22Rv1 (cell line): Measurements from ENCODE around the gene RCSD1.

Experiments used
- CTCF ChIP-seq: fragments of 450-650 bp; IDR thresholded peaks from 2 replicates; pipeline ENCODE4 v1.5.1; 2017; ENCODE audit warnings: mild to moderate bottlenecking
- ZFX ChIP-seq: fragments of 450-650 bp; IDR thresholded peaks from 2 replicates; pipeline ENCODE4 v1.6.1; 2017; ENCODE audit warnings: antibody characterized with exemption, borderline replicate concordance

GRCh38 chr1:167695147-167695546 lies 65.1 kb downstream of the RCSD1 start:
- TF ChIP-seq CTCF, result no peak
- TF ChIP-seq ZFX, result no peak
